ENCODE results near the gene ARF1.

DNA sequence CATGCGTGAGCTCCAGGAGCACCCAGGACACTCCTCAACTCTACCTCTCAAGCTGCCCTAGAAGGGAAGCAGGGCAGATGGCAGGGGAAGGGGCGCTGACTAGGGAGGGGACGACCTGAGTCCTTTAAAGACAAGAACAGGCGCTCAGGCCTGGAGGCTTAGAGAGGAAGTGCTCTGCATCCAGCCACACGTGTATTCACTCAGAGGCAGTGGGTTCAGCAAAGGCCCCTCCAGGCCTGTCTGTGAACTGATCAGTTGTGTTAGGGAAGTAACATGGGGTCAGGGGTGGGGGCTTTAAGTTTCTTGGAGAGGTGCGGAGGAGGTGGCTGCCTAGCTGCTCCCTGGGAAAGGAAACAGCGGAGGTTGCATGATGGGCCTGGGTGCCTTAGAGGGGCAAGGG, 37.1 kb upstream of the ARF1 start:
- TF ChIP-seq, protein P1, sequence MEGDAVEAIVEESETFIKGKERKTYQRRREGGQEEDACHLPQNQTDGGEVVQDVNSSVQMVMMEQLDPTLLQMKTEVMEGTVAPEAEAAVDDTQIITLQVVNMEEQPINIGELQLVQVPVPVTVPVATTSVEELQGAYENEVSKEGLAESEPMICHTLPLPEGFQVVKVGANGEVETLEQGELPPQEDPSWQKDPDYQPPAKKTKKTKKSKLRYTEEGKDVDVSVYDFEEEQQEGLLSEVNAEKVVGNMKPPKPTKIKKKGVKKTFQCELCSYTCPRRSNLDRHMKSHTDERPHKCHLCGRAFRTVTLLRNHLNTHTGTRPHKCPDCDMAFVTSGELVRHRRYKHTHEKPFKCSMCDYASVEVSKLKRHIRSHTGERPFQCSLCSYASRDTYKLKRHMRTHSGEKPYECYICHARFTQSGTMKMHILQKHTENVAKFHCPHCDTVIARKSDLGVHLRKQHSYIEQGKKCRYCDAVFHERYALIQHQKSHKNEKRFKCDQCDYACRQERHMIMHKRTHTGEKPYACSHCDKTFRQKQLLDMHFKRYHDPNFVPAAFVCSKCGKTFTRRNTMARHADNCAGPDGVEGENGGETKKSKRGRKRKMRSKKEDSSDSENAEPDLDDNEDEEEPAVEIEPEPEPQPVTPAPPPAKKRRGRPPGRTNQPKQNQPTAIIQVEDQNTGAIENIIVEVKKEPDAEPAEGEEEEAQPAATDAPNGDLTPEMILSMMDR (conservative IDR thresholded peaks at IDR 0.05 in 1 of 2, IDR thresholded peaks at IDR 0.05 in 1 of 2; ENCODE audit: extremely low read depth in 1 of 2, insufficient read depth in 1 of 2, low read depth in 1 of 2, low read length in 2 of 2): no peak
- no peak for TF ChIP-seq EZH2 (IDR thresholded peaks at IDR 0.05; ENCODE audit: borderline replicate concordance, low read length)
